ENCODE results near the gene LRCH1. TPM values are rescaled to one million over a fixed set of nuclear protein-coding genes. Genes with fewer than 3 reads are reported as not detected.
"Not testable (repeated sequence)": the region's sequence is repeated elsewhere in the genome, so short reads cannot be mapped to it uniquely, and the experiment has no call there.

Gene LRCH1, protein sequence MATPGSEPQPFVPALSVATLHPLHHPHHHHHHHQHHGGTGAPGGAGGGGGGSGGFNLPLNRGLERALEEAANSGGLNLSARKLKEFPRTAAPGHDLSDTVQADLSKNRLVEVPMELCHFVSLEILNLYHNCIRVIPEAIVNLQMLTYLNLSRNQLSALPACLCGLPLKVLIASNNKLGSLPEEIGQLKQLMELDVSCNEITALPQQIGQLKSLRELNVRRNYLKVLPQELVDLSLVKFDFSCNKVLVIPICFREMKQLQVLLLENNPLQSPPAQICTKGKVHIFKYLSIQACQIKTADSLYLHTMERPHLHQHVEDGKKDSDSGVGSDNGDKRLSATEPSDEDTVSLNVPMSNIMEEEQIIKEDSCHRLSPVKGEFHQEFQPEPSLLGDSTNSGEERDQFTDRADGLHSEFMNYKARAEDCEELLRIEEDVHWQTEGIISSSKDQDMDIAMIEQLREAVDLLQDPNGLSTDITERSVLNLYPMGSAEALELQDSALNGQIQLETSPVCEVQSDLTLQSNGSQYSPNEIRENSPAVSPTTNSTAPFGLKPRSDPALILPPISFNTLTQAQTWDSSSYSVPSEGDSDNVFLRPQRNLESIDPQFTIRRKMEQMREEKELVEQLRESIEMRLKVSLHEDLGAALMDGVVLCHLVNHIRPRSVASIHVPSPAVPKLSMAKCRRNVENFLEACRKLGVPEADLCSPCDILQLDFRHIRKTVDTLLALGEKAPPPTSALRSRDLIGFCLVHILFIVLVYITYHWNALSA
- total RNA-seq = 10 to 100 TPM; 13.4 to 19.0 TPM
- 10 to 100 TPM; 14.0 to 15.2 TPM for polyA plus RNA-seq (ENCODE audit: insufficient read length in 2 of 2)
- long read RNA-seq, donor 1, full-length matches to known transcripts = 2 of 449 reads
- long read RNA-seq, donor 1, partial matches to known transcripts = 318 of 449 reads
- long read RNA-seq, donor 1, other reads (novel, unspliced or antisense) = 129 of 449 reads
- long read RNA-seq, donor 2, full-length matches to known transcripts = 1 of 1 reads
- long read RNA-seq, donor 2, partial matches to known transcripts = 0 of 1 reads
- long read RNA-seq, donor 2, other reads (novel, unspliced or antisense) = 0 of 1 reads
- long read RNA-seq, donor 3, full-length matches to known transcripts = 1 of 1 reads
- long read RNA-seq, donor 3, partial matches to known transcripts = 0 of 1 reads
- long read RNA-seq, donor 3, other reads (novel, unspliced or antisense) = 0 of 1 reads
- long read RNA-seq, donor 4, full-length matches to known transcripts = 2 of 2 reads
- long read RNA-seq, donor 4, partial matches to known transcripts = 0 of 2 reads
- long read RNA-seq, donor 4, other reads (novel, unspliced or antisense) = 0 of 2 reads

DNA sequence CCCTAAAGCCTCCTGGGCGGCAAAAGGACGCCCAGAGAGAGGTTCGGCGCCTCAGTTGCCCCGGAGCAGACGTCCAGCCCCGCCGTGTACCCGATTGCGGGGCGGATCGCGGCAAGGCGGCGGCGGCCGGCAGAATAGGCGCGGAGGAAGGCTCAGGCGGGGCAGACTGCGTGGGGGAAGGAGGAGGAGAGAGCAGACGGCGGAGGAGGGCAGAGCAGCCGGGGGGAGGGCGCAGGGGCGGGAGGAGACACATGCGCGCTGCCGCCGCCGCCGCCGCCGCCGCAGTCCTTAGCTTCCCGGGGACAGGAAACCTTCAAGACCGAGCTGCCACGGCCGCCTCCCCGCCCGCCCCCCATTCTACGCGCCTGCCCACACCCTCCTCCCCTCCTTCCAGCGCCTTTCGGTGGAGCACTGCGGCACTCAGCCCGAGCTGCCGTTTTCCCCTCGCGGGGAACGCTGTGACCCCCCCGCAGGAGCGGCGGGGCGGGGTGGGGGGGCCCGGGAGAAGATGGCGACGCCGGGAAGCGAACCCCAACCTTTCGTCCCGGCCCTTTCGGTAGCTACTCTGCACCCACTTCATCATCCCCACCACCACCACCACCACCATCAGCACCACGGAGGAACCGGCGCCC, at the start of gene LRCH1:
Gene LRCH1, plus strand, starts transcription at position 282 of the 632 bp plus-strand sequence. Its CDS starts 227 bp downstream, at position 509.
- 0% methylated on average over 60 of the region's 66 CpGs for WGBS (ENCODE audit: insufficient coverage)
- peak within 1 kb of the TSS; percentile 91 for H3K4me3 ChIP-seq (ENCODE audit: low read depth, low read length)
- H3K27me3 ChIP-seq (ENCODE audit: control insufficient read depth, insufficient read depth, low read length) = no peaks in the 10 kb centered on the region
- no peaks in the 10 kb centered on the region for H3K36me3 ChIP-seq (ENCODE audit: control insufficient read depth, insufficient read depth, low read length)
- H3K9me3 ChIP-seq (ENCODE audit: control insufficient read depth, insufficient read depth, low read length) = no peaks in the 10 kb centered on the region
- peak in 5 of 6 donors; percentile 65 to 97 (median 79) for DNase-seq (ENCODE audit: low read depth in 4 of 6, low spot score in 6 of 6)
- H3K27ac ChIP-seq (ENCODE audit: low read depth, low read length) = peak within 1 kb of the TSS; percentile 80
- H3K4me1 ChIP-seq (ENCODE audit: control insufficient read depth, insufficient read depth, low read length) = peaks cover 19% of the 10 kb centered on the region

- Histone ChIP-seq H3K4me1 (ENCODE audit: control insufficient read depth, insufficient read depth, low read length) (no peaks in the 10 kb centered on the region), H3K4me3 (ENCODE audit: low read depth, low read length) (no peak overlapping the region), H3K9me3 (ENCODE audit: control insufficient read depth, insufficient read depth, low read length) (no peaks in the 10 kb centered on the region), H3K27me3 (ENCODE audit: control insufficient read depth, insufficient read depth, low read length) (no peaks in the 10 kb centered on the region), H3K36me3 (ENCODE audit: control insufficient read depth, insufficient read depth, low read length) (no peaks in the 10 kb centered on the region), H3K27ac (ENCODE audit: low read depth, low read length) (no peak overlapping the region)
- no peak for DNase-seq (ENCODE audit: low read depth in 4 of 6, low spot score in 6 of 6)
- no CpG with 5 or more reads among the region's 2 CpGs for WGBS (ENCODE audit: insufficient coverage)
Observed at GRCh38 chr13:46504036-46504435, 48.9 kb upstream of the LRCH1 start.

- H3K9me3 ChIP-seq (ENCODE audit: control insufficient read depth, insufficient read depth, low read length) = no peaks in the 10 kb centered on the region
- no peak overlapping the region for H3K4me3 ChIP-seq (ENCODE audit: low read depth, low read length)
- no peaks in the 10 kb centered on the region for H3K4me1 ChIP-seq (ENCODE audit: control insufficient read depth, insufficient read depth, low read length)
- no CpG with 5 or more reads among the region's 1 CpG for WGBS (ENCODE audit: insufficient coverage)
- DNase-seq (ENCODE audit: low read depth in 4 of 6, low spot score in 6 of 6) = no peak
- no peaks in the 10 kb centered on the region for H3K36me3 ChIP-seq (ENCODE audit: control insufficient read depth, insufficient read depth, low read length)
- no peak overlapping the region for H3K27ac ChIP-seq (ENCODE audit: low read depth, low read length)
- H3K27me3 ChIP-seq (ENCODE audit: control insufficient read depth, insufficient read depth, low read length) = no peaks in the 10 kb centered on the region
Observed at GRCh38 chr13:46507981-46508380, 45.0 kb upstream of the LRCH1 start.

DNA sequence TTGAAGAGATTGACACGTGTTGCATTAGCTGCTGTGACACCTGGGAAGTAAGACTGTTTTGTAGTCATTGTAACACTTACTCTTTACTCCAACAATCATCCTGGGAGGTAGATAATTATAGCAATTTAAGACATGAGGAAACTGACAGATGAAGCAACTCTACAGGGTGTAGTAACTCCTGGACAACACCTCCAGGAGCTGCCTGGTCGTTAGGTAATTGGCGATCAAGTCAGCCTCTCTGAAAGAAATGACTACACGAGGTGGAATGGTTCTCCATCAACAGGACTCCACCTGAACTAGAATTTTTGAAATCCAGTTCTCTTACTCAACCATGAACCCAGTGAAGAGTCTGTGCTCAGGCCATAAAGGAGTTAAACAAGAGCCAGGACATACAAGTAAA, 43.0 kb upstream of the LRCH1 start:
- no peak overlapping the region for H3K27ac ChIP-seq (ENCODE audit: low read depth, low read length)
- H3K27me3 ChIP-seq (ENCODE audit: control insufficient read depth, insufficient read depth, low read length) = no peaks in the 10 kb centered on the region
- no peaks in the 10 kb centered on the region for H3K36me3 ChIP-seq (ENCODE audit: control insufficient read depth, insufficient read depth, low read length)
- 87% methylated on average over 3 of the region's 4 CpGs for WGBS (ENCODE audit: insufficient coverage)
- no peak overlapping the region for H3K4me3 ChIP-seq (ENCODE audit: low read depth, low read length)
- no peaks in the 10 kb centered on the region for H3K4me1 ChIP-seq (ENCODE audit: control insufficient read depth, insufficient read depth, low read length)
- no peak for DNase-seq (ENCODE audit: low read depth in 4 of 6, low spot score in 6 of 6)
- H3K9me3 ChIP-seq (ENCODE audit: control insufficient read depth, insufficient read depth, low read length) = no peaks in the 10 kb centered on the region

GRCh38 chr13:46515803-46516202, 37.2 kb upstream of the LRCH1 start:
- peaks cover 3% of the 10 kb centered on the region for H3K4me1 ChIP-seq (ENCODE audit: control insufficient read depth, insufficient read depth, low read length)
- no peak for DNase-seq (ENCODE audit: low read depth in 4 of 6, low spot score in 6 of 6)
- H3K9me3 ChIP-seq (ENCODE audit: control insufficient read depth, insufficient read depth, low read length) = no peaks in the 10 kb centered on the region
- no peaks in the 10 kb centered on the region for H3K27me3 ChIP-seq (ENCODE audit: control insufficient read depth, insufficient read depth, low read length)
- no peak overlapping the region for H3K4me3 ChIP-seq (ENCODE audit: low read depth, low read length)
- 83% methylated on average over 2 of the region's 2 CpGs for WGBS (ENCODE audit: insufficient coverage)
- no peaks in the 10 kb centered on the region for H3K36me3 ChIP-seq (ENCODE audit: control insufficient read depth, insufficient read depth, low read length)
- no peak overlapping the region for H3K27ac ChIP-seq (ENCODE audit: low read depth, low read length)

GRCh38 chr13:46516599-46517338, 36.2 kb upstream of the LRCH1 start:
- H3K4me3 ChIP-seq (ENCODE audit: low read depth, low read length) = no peak overlapping the region
- H3K27ac ChIP-seq (ENCODE audit: low read depth, low read length) = no peak overlapping the region
- no peaks in the 10 kb centered on the region for H3K27me3 ChIP-seq (ENCODE audit: control insufficient read depth, insufficient read depth, low read length)
- peaks cover 3% of the 10 kb centered on the region for H3K4me1 ChIP-seq (ENCODE audit: control insufficient read depth, insufficient read depth, low read length)
- WGBS (ENCODE audit: insufficient coverage) = no CpG with 5 or more reads among the region's 4 CpGs
- peak in 4 of 6 donors; percentile 39 to 78 (median 66) for DNase-seq (ENCODE audit: low read depth in 4 of 6, low spot score in 6 of 6)
- H3K36me3 ChIP-seq (ENCODE audit: control insufficient read depth, insufficient read depth, low read length) = no peaks in the 10 kb centered on the region
- no peaks in the 10 kb centered on the region for H3K9me3 ChIP-seq (ENCODE audit: control insufficient read depth, insufficient read depth, low read length)

DNA sequence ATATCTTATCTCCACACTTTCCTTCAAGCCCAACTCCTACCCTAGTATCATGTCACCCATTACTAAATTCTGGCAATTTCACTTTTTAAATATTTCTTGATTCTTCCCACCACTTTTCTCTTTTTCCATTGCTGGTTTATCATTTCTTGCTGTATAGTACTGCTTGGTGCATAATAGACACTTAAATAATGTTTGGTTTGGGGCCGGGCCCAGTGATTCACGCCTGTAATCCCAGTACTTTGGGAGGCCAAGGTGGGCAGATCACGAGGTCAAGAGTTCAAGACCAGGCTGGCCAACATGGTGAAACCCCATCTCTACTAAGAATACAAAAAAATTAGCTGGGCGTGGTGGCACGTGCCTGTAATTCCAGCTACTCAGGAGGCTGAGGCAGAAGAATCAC, 35.2 kb upstream of the LRCH1 start:
- H3K4me3 ChIP-seq (ENCODE audit: low read depth, low read length); H3K9me3 ChIP-seq (ENCODE audit: control insufficient read depth, insufficient read depth, low read length); DNase-seq (ENCODE audit: low read depth in 4 of 6, low spot score in 6 of 6); H3K36me3 ChIP-seq (ENCODE audit: control insufficient read depth, insufficient read depth, low read length); H3K27ac ChIP-seq (ENCODE audit: low read depth, low read length); H3K27me3 ChIP-seq (ENCODE audit: control insufficient read depth, insufficient read depth, low read length); H3K4me1 ChIP-seq (ENCODE audit: control insufficient read depth, insufficient read depth, low read length): not testable (repeated sequence)
- 80% methylated on average over 1 of the region's 5 CpGs for WGBS (ENCODE audit: insufficient coverage)

DNA sequence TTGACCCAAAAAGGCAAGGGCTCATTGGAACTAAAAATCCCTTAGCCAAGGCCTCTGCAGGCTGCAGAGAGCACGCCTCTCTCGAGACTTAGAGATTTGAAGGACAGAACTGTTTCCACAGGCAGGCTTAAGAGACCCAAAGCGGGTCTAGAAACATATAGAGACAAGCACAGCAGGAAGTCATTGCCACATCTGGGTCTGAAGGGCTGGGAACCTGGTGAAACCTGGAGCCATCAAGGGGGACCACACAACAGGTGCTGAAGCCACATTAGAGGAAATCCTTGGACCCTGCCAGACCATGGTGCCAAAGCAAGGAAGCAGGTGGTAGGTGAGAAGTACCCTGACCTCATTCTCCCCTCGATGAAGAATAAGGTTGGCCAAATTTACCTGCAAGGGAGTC, 33.8 kb upstream of the LRCH1 start:
- H3K27ac ChIP-seq (ENCODE audit: low read depth, low read length) = no peak overlapping the region
- H3K4me3 ChIP-seq (ENCODE audit: low read depth, low read length) = no peak overlapping the region
- 93% methylated on average over 3 of the region's 4 CpGs for WGBS (ENCODE audit: insufficient coverage)
- no peak for DNase-seq (ENCODE audit: low read depth in 4 of 6, low spot score in 6 of 6)
- no peaks in the 10 kb centered on the region for H3K36me3 ChIP-seq (ENCODE audit: control insufficient read depth, insufficient read depth, low read length)
- H3K9me3 ChIP-seq (ENCODE audit: control insufficient read depth, insufficient read depth, low read length) = no peaks in the 10 kb centered on the region
- peaks cover 3% of the 10 kb centered on the region for H3K4me1 ChIP-seq (ENCODE audit: control insufficient read depth, insufficient read depth, low read length)
- no peaks in the 10 kb centered on the region for H3K27me3 ChIP-seq (ENCODE audit: control insufficient read depth, insufficient read depth, low read length)

Data from spinal cord (tissue), 10 donors.